HG02840 (cell line): ENCODE results near the gene NPFFR1.

ENCODE experiments used
- ATAC-seq: cut with Tn5 transposase; IDR thresholded peaks from one replicate; pipeline ENCODE4 v1.9.1; 2021; ENCODE audit warnings: mild to moderate bottlenecking, moderate library complexity, moderate number of reproducible peaks; ENCODE audit not compliant: unreplicated experiment, low FRiP score

Gene NPFFR1

GRCh38 chr10:70317272-70317942 lies 33.6 kb upstream of the NPFFR1 start:
- ATAC-seq, result no peak

DNA sequence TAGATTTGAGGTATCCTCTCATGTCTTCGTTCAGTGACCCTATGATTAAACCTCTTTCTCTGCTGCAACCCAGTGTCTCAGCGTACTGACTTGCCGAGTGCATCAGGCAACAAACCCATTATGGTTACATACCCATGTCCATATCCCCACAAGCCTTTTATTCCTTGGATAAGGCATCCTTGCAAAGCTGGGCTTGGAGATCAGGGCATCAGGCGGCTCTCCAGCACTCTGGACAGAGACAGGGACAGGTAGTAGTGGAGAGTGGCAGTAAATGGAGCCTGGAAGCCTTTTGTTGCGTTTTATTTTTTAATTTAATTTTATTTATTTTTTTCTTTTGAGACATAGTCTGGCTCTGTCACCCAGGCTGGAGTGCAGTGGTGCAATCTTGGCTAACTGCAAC lies 32.0 kb upstream of the NPFFR1 start:
- ATAC-seq, result no peak

DNA sequence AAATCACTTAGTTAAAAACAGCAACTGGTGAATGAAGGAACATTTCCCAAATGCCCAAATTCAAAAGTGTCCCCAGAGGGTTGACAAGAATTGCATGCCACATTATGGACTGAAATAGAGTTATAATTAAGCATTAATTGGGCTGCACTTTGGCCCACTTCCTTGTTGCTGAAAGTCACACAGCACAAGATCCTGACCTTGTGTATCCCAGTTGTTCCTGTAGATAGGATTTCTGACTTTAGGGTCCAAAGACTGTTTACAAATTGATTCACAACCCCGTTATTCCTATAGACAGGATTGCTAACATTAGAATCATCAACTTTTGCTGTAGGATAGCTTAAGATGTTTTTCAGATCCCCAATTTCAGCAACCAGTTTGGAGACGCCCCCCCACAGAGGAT lies 31.5 kb upstream of the NPFFR1 start:
- no peak for ATAC-seq

- no peak for ATAC-seq
Observed at GRCh38 chr10:70312972-70313371, 29.2 kb upstream of the NPFFR1 start.

DNA sequence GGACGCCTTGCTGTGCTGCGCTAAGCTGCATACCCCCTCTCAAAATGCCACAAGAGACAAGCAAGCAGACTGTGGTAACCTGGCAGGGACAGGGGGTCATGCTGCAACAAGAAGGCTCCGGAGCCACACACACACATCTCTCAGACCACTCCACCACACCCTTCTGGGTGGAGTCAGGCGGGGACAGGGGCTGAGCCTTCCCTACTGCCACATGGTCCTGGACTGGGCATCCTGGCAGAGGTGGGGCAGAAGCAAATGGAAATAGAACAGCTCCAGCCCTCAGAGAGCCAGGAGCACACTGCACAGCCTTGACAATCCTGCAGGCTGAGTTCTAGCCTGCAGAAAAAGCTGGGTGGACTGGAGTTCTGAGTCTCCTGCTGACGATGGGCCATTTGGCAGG lies 28.4 kb upstream of the NPFFR1 start:
- ATAC-seq, result no peak

DNA sequence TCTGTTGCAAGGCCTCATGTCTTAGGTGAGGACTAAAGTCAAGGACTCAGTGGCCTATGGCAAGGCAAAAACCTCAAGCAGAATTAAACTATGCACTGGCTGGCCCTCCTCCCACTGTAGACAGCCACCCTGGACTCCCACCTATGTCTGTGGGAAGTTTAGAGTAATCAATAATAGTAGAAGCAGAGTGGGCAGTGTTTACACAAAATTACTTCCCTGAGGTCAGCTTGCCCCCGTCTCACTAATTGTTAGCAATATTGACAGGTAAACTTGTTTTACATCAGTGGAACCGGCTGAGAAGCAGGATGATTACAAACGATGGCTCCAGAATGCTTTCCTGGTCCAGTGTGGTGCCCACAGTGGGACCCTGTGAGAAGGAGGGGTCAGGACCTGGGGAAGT lies 27.9 kb upstream of the NPFFR1 start:
- ATAC-seq, result no peak

- no peak for ATAC-seq
Observed at GRCh38 chr10:70309661-70310060, 25.9 kb upstream of the NPFFR1 start.

- no peak for ATAC-seq
Observed at GRCh38 chr10:70308121-70309060, 24.6 kb upstream of the NPFFR1 start.

GRCh38 chr10:70306886-70307520 lies 23.2 kb upstream of the NPFFR1 start:
- no peak for ATAC-seq

GRCh38 chr10:70306181-70306705 lies 22.4 kb upstream of the NPFFR1 start:
- no peak for ATAC-seq

GRCh38 chr10:70303730-70304129 lies 19.9 kb upstream of the NPFFR1 start:
- ATAC-seq, result no peak

DNA sequence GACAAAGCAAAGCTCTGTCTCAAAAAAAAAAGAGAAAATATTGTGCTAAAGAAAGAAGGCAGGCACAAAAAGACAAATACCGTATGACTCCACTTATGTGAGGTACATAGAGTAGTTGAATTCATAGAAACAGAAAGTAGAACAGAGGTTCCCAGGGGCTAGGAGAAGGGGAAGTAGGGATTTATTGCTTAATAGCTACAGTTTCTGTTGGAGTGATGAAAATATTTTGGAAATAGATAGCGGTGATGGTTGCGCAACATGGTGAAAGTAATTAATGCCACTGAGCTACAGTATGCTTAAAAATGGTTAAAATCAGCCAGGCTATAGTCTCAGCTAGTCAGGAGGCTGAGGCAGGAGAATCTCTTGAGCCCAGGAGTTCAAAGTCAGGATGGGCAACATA lies 18.5 kb upstream of the NPFFR1 start:
- ATAC-seq, result no peak

- ATAC-seq, result no peak
Observed at GRCh38 chr10:70300908-70301597, 17.2 kb upstream of the NPFFR1 start.

DNA sequence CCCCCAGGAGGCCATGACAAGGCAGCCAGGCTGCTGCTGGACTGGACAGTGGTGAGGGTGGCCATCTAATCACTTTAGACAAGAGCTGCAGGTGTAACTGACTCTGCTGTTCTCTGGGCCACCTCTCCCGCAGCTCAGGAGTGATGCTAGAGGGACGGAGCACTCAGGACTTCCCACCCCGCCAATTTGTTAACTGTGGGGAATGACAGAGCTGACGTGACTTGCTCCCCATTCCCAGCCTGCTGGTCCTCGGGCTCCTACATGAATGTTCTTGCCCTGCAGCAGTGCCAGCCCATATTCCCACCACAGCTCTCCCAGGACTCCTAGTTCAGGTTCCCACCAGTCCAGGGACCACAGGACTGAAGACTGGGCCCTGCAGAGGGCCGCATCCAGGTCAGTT lies 16.7 kb upstream of the NPFFR1 start:
- no peak for ATAC-seq

GRCh38 chr10:70299876-70300275 lies 16.1 kb upstream of the NPFFR1 start:
- ATAC-seq, result no peak

- no peak for ATAC-seq
Observed at GRCh38 chr10:70298393-70298792, 14.6 kb upstream of the NPFFR1 start.

DNA sequence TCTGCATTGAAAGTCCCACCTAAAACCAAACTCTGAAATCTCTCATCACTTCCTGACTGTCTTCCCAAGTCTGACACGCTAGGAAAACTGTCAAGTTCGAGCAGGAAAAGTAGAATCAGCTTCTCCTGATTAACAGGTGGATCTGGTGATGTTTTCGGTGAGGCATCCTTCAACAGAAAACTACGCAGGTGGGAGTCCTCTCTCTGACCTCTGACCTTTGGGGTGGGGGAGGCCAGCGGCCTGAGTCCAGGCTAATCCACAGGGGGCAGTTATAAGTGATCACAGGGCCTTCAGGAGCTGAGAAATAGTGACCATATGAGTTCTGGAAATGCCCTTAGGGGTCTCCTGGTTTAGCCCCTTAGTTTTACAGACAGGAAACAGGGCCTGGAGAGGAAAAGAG lies 13.4 kb upstream of the NPFFR1 start:
- no peak for ATAC-seq

DNA sequence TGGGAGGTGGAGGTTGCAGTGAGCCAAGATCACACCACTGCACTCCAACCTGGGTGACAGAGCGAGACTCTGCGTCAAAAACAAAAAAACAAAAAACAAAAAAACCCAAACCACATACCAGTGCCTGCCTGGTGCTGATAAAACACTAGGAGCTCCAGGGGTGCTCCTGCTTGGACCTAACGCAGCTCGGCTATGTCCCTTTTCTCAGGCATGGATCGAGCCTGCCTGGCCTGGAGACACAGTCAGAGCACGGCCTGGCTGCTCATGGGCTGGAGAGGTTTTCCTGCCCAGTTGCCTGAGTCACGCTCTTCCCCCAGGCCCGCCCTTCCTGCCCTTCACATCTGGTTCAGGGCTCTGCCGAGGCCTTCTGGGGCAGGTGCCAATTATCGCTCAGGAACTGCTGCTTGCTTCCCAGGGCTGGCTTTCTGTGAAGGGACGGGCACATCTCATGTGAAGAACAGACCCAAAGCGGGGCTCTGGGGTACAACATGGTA lies 12.6 kb upstream of the NPFFR1 start:
- ATAC-seq, result no peak

DNA sequence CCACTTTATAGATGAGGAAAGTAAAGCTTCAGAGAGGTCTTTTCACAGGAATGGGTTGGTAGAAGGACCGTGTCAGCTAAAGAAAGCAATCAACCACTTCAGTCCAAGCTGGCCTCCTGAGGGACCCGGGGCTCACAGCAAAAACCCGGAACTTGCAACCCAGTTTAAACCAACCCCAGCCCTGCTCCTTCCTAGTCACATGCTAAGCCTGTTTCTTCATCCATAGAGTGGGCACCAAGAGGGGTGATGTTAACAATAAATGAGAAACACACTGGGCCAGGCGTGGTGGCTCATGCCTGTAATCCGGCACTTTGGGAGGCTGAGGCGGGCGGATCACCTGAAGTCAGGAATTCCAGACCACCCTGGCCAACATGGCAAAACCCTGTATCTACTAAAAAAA lies 12.1 kb upstream of the NPFFR1 start:
- ATAC-seq, result no peak

DNA sequence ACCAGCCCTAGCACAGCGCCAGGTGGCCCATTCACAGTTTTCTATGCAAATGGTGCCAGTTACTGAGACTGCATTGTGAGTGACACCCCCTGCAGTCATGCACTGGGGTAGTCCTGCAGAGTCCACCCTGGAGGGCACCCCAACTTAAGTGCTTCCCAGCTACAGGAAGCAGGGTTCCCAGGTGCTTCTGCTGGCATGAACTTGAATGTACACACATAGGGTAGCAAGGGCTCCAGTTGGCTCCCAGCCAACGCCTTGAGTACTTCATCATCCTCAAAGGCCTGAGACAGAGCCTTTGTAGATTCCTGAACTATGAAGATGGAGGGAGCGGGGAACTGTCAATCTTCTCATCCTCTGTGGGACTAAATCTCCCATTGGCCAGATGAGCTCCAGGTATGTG lies 11.5 kb upstream of the NPFFR1 start:
- no peak for ATAC-seq
